Measurements from ENCODE around the gene RASSF1.
A peak's percentile ranks its signal among the peaks of the same experiment; 100 is the strongest.
"Not testable (repeated sequence)": the region's sequence is repeated elsewhere in the genome, so short reads cannot be mapped to it uniquely, and the experiment has no call there.

RASSF1 gene

GRCh38 chr3:50298836-50299637 is 41.6 kb downstream of the RASSF1 start, which contains the start of the genes HYAL3 and NAA80:
HYAL3 (minus strand) TSS chr3:50299405; CDS start chr3:50295602, 3,803 bp downstream.
NAA80 (minus strand) TSS chr3:50299405; CDS start chr3:50297463, 1,942 bp downstream.
- peak; percentile 99 for DNase-seq

GRCh38 chr3:50297896-50298725 is 42.5 kb downstream of the RASSF1 start:
- DNase-seq = no peak

GRCh38 chr3:50297384-50297775 is 43.3 kb downstream of the RASSF1 start:
- DNase-seq = no peak

GRCh38 chr3:50296721-50297383 is 43.8 kb downstream of the RASSF1 start:
- DNase-seq = no peak

- no peak for DNase-seq
Observed at GRCh38 chr3:50295553-50296431, 44.8 kb downstream of the RASSF1 start.

- DNase-seq = no peak
Observed at GRCh38 chr3:50294492-50295403, 45.9 kb downstream of the RASSF1 start.

GRCh38 chr3:50294089-50294488 is 46.5 kb downstream of the RASSF1 start:
- no peak for DNase-seq

GRCh38 chr3:50293079-50293801 is 47.4 kb downstream of the RASSF1 start:
- no peak for DNase-seq

- DNase-seq = peak; percentile 97
Observed at GRCh38 chr3:50292159-50293078, 48.2 kb downstream of the RASSF1 start, which contains the start of gene IFRD2. IFRD2 (minus strand) TSS chr3:50292429; CDS start chr3:50292274, 155 bp downstream.

GRCh38 chr3:50290161-50290641 is 50.4 kb downstream of the RASSF1 start:
- no peak for DNase-seq

- DNase-seq = no peak
Observed at GRCh38 chr3:50289130-50289529, 51.5 kb downstream of the RASSF1 start.

GRCh38 chr3:50288387-50289007 is 52.1 kb downstream of the RASSF1 start:
- DNase-seq = no peak

GRCh38 chr3:50287262-50287661 is 53.4 kb downstream of the RASSF1 start:
- no peak for DNase-seq

- DNase-seq = no peak
Observed at GRCh38 chr3:50286322-50287227, 54.1 kb downstream of the RASSF1 start.

GRCh38 chr3:50284121-50284520 is 56.5 kb downstream of the RASSF1 start:
- DNase-seq = not testable (repeated sequence)

All from fibroblast of upper back skin (primary cell).